LNCAP (cell line): Measurements from ENCODE around the gene GRHL3.

ENCODE experiments used
- CTCF ChIP-seq: fragments of 450-650 bp; IDR thresholded peaks from 2 replicates; pipeline ENCODE4 v1.5.1; 2017; ENCODE audit warnings: mild to moderate bottlenecking

The GRHL3 gene

GRCh38 chr1:24400065-24400464 is 80.9 kb downstream of the GRHL3 start:
- TF ChIP-seq CTCF = no peak

- no peak for TF ChIP-seq CTCF
Observed at GRCh38 chr1:24403806-24404205, 84.6 kb downstream of the GRHL3 start.
